Astrocyte (in vitro differentiated cells and primary cell): ENCODE measurements around the gene CYP46A1. TPM values are rescaled to one million over a fixed set of nuclear protein-coding genes. Genes with fewer than 3 reads are reported as not detected.

Experiments used
- DNase-seq: peaks from one replicate; pipeline ENCODE4 v3.0.0-alpha.2; 2010; ENCODE audit warnings: low read depth
- FAIRE-seq: peaks from 2 replicates; lab custom pipeline; 2011; peaks lifted over from hg19 to GRCh38; lab: Jason Lieb, UNC
- H2AFZ ChIP-seq: 2 replicates; pipeline ENCODE4 v1.6.0; 2012; ENCODE audit warnings: low read depth, low read length, inconsistent platforms
- H3K27ac ChIP-seq: 2 replicates; pipeline ENCODE4 v1.5.1; 2011; ENCODE audit warnings: low read depth, low read length, inconsistent platforms
- H3K27me3 ChIP-seq: 2 replicates; pipeline ENCODE4 v1.6.0; 2011; ENCODE audit warnings: low read length, inconsistent platforms; ENCODE audit not compliant: insufficient read depth
- H3K36me3 ChIP-seq: 2 replicates; pipeline ENCODE4 v1.5.1; 2011; ENCODE audit warnings: low read length, inconsistent platforms; ENCODE audit not compliant: insufficient read depth
- H3K4me1 ChIP-seq: 2 replicates; pipeline ENCODE4 v1.5.1; 2011; ENCODE audit warnings: low read length, inconsistent platforms; ENCODE audit not compliant: insufficient read depth
- H3K4me2 ChIP-seq: 2 replicates; pipeline ENCODE4 v1.6.0; 2012; ENCODE audit warnings: low read length, inconsistent platforms
- H3K4me3 ChIP-seq: 2 replicates; pipeline ENCODE4 v1.5.1; 2011; ENCODE audit warnings: low read depth, mild to moderate bottlenecking, low read length, inconsistent platforms; ENCODE audit not compliant: insufficient read depth
- H3K79me2 ChIP-seq: 2 replicates; pipeline ENCODE4 v1.6.0; 2012; ENCODE audit warnings: mild to moderate bottlenecking, low read length, inconsistent platforms; ENCODE audit not compliant: insufficient read depth
- H3K9ac ChIP-seq: 2 replicates; pipeline ENCODE4 v1.6.0; 2012; ENCODE audit warnings: mild to moderate bottlenecking, low read length, inconsistent platforms
- H3K9me3 ChIP-seq: 2 replicates; pipeline ENCODE4 v1.5.1; 2012; ENCODE audit warnings: low read depth, mild to moderate bottlenecking, low read length, inconsistent platforms; ENCODE audit not compliant: insufficient read depth
- H4K20me1 ChIP-seq: 2 replicates; pipeline ENCODE4 v1.6.0; 2012; ENCODE audit warnings: low read length, inconsistent platforms; ENCODE audit not compliant: insufficient read depth
- H3K27ac Mint-ChIP-seq: one replicate; pipeline ENCODE4 v1.8.0; 2021; ENCODE audit warnings: mild to moderate bottlenecking, mixed read lengths; ENCODE audit not compliant: unreplicated experiment
- H3K27me3 Mint-ChIP-seq: one replicate; pipeline ENCODE4 v1.8.0; 2021; ENCODE audit warnings: low read depth, mixed read lengths; ENCODE audit not compliant: unreplicated experiment
- H3K36me3 Mint-ChIP-seq: one replicate; pipeline ENCODE4 v1.8.0; 2021; ENCODE audit warnings: low read depth, mixed read lengths; ENCODE audit not compliant: unreplicated experiment
- H3K4me1 Mint-ChIP-seq: one replicate; pipeline ENCODE4 v1.8.0; 2021; ENCODE audit warnings: low read depth, mixed read lengths; ENCODE audit not compliant: unreplicated experiment
- H3K4me3 Mint-ChIP-seq: one replicate; pipeline ENCODE4 v1.8.0; 2021; ENCODE audit warnings: mild to moderate bottlenecking, moderate library complexity, mixed read lengths; ENCODE audit not compliant: unreplicated experiment
- H3K9me3 Mint-ChIP-seq: one replicate; pipeline ENCODE4 v1.8.0; 2021; ENCODE audit warnings: mild to moderate bottlenecking, mixed read lengths; ENCODE audit not compliant: unreplicated experiment
- EZH2 ChIP-seq: IDR thresholded peaks from 2 replicates; pipeline ENCODE4 v1.6.1; 2012; ENCODE audit warnings: mild to moderate bottlenecking, low read length, inconsistent platforms; ENCODE audit not compliant: insufficient read depth
- total RNA-seq: library from RNA; stranded (reverse); gene quantifications from 2 replicates; pipeline ENCODE4 v1.2.1, GENCODE V29; 2021
- TF ChIP-seq, protein P1 (sequence below): IDR thresholded peaks from 2 replicates; pipeline ENCODE4 v1.5.1; 2011; ENCODE audit warnings: low read depth, mild to moderate bottlenecking, inconsistent platforms, low read length, moderate library complexity; ENCODE audit not compliant: insufficient read depth

CYP46A1 gene
- total RNA-seq, 1 donor from 2014 or later = 0.52 TPM

DNA sequence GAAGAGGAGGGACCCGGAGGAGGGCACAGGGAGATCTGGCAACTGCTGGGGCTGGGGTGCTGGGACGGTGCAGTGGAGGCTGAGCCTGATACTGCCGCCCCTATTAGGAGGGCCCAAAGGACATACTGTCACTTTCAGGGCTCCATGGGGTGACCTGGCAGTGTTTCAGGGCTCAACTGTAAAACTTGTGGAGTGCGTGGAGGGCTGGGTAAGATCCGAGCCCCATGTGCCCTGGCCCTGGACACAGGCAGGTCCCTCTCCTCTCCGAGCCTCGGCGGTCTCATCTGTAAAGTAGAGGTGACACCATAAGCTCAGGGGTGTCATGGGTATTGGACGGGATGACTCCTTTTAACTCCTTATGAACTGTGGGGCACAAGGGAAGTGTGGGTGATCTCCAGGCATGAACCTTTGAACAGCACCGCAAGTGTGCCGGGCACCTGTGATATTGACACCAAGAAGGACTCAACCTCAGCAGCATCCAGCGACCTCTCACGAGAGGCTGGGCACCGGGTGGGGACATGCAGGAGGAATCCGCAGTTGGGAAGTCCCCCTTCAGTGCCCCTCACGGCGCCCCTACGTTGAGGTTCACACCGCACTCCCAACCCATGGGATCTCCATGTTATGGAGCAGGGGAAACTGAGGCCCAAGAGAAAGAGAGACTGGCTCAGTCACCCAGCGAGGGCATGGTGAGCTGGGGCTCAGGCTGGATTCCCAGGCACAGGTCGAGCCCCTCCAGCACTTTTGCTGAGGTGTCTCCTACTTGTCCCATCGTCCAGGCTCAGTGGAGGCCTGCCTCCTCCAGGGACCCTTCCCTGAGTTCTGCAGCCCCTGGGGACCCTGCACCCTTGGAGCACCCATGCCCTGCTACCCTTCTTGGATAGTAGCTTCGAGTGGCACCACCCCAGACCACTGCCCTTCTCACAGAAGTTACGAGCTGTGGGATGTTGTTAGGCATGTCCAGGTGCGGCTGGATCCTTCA lies 58.7 kb downstream of the CYP46A1 start:
- DNase-seq (no peak), FAIRE-seq (no peak)
- Mint-ChIP-seq H3K27ac (no peak overlapping the region), H3K4me1 (peaks cover 14% of the 10 kb centered on the region), H3K4me3 (no peak overlapping the region), H3K36me3 (no peaks in the 10 kb centered on the region), H3K27me3 (peaks cover 29% of the 10 kb centered on the region), H3K9me3 (no peaks in the 10 kb centered on the region)
- H3K4me1 ChIP-seq = peaks cover 37% of the 10 kb centered on the region
- no peak overlapping the region for H2AFZ ChIP-seq
- H3K4me3 ChIP-seq = no peak overlapping the region
- H4K20me1 ChIP-seq = no peaks in the 10 kb centered on the region
- H3K79me2 ChIP-seq = peaks cover 13% of the 10 kb centered on the region
- no peaks in the 10 kb centered on the region for H3K27me3 ChIP-seq
- H3K9ac ChIP-seq = no peak overlapping the region
- no peaks in the 10 kb centered on the region for H3K9me3 ChIP-seq
- no peak overlapping the region for H3K4me2 ChIP-seq
- no peak overlapping the region for H3K27ac ChIP-seq
- TF ChIP-seq, protein P1, sequence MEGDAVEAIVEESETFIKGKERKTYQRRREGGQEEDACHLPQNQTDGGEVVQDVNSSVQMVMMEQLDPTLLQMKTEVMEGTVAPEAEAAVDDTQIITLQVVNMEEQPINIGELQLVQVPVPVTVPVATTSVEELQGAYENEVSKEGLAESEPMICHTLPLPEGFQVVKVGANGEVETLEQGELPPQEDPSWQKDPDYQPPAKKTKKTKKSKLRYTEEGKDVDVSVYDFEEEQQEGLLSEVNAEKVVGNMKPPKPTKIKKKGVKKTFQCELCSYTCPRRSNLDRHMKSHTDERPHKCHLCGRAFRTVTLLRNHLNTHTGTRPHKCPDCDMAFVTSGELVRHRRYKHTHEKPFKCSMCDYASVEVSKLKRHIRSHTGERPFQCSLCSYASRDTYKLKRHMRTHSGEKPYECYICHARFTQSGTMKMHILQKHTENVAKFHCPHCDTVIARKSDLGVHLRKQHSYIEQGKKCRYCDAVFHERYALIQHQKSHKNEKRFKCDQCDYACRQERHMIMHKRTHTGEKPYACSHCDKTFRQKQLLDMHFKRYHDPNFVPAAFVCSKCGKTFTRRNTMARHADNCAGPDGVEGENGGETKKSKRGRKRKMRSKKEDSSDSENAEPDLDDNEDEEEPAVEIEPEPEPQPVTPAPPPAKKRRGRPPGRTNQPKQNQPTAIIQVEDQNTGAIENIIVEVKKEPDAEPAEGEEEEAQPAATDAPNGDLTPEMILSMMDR = no peak
- no peak for TF ChIP-seq EZH2
- no peaks in the 10 kb centered on the region for H3K36me3 ChIP-seq

DNA sequence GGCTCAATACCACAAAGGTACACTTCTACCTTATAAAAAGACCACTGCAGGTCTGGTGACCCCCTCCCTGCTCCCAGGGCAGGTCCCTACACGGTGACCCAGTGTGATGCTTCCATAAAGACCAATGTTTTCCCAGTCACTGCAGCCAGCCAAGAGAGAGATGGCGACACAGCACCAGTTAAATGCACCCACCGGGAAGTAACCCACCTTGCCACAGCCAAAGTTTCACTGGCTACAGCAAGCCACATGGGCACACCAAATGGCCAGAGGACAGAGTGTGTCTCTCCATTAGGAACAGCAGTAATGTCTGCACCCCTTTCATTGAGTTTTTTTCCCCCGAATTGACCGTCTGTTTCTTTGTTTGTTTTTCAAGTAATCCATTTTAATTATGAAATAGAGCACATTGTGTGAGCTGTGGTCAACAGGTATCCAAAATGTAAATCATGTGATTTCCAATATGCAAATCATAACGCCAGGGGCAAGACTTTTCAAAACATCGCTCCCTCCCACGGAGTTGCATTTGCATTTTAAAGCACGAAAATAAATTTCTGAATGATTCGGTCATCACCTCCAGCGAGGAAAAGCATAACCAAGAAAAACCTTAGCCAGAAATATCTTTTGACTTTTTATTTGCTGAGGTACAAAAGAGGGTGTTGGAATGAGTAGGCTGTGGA lies 60.2 kb downstream of the CYP46A1 start:
- Mint-ChIP-seq H3K4me3 (no peak overlapping the region), H3K27ac (peak overlapping the region; percentile 84), H3K9me3 (no peaks in the 10 kb centered on the region), H3K27me3 (peaks cover 29% of the 10 kb centered on the region), H3K36me3 (no peaks in the 10 kb centered on the region), H3K4me1 (peaks cover 14% of the 10 kb centered on the region)
- peak overlapping the region; percentile 73 for H3K4me2 ChIP-seq
- H3K36me3 ChIP-seq = no peaks in the 10 kb centered on the region
- peak overlapping the region; percentile 79 for H3K9ac ChIP-seq
- H3K79me2 ChIP-seq = peaks cover 6% of the 10 kb centered on the region
- DNase-seq (peak; percentile 86), FAIRE-seq (peak; percentile 97)
- no peak overlapping the region for H3K4me3 ChIP-seq
- no peaks in the 10 kb centered on the region for H3K27me3 ChIP-seq
- no peaks in the 10 kb centered on the region for H3K9me3 ChIP-seq
- no peaks in the 10 kb centered on the region for H4K20me1 ChIP-seq
- peak overlapping the region; percentile 21 for H2AFZ ChIP-seq
- H3K27ac ChIP-seq = peak overlapping the region; percentile 94
- peaks cover 30% of the 10 kb centered on the region for H3K4me1 ChIP-seq
- TF ChIP-seq, protein P1 = peak; percentile 7
- no peak for TF ChIP-seq EZH2
